GM19035 (cell line): ENCODE results near the gene ARHGAP31.
"Not testable (repeated sequence)": the region's sequence is repeated elsewhere in the genome, so short reads cannot be mapped to it uniquely, and the experiment has no call there.

Source experiments
- ATAC-seq: cut with Tn5 transposase; IDR thresholded peaks from one replicate; pipeline ENCODE4 v1.9.1; 2021; ENCODE audit not compliant: unreplicated experiment

Gene ARHGAP31

GRCh38 chr3:119343719-119344118 lies 49.5 kb downstream of the ARHGAP31 start:
- peak; percentile 65 for ATAC-seq

DNA sequence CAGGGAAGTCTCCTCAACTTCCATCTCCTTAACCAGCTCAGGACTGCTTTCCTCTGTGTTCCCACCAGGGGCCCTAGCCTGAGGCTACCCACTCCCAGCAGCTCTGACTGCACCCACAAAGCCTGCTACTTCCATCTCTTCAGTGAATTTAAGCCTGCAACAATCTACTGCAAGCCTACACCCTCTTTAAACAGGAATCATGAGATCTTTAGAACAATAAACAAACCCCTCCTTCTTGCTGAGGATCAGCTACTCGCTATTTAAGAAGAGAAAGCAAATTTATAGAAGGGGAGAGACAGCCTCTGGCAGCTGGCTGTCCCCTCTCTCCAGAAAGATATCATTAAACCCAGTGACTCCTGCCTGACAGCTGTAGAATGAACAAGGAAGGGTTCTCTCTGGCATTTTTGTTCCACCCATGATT lies 51.9 kb downstream of the ARHGAP31 start:
- no peak for ATAC-seq

DNA sequence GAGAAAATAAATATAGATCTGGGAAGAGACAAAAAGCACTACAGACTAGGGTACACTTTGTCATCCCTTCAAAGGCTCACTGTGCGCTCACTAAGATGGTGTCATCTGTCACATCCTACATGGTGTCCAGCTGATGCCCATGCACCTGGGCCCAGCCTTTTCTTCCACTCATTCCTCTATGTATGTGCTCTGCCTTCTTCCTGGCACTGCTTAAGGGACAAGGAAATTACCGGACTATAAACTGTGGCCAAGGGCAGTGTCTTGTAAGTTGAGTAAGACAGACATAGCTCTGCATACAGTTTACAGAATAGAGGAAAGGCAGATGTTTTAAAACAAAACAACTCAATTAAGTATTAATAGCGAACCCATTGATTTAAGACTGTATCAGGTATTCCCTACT lies 52.9 kb downstream of the ARHGAP31 start:
- no peak for ATAC-seq

GRCh38 chr3:119349354-119350041 lies 55.3 kb downstream of the ARHGAP31 start:
- no peak for ATAC-seq

DNA sequence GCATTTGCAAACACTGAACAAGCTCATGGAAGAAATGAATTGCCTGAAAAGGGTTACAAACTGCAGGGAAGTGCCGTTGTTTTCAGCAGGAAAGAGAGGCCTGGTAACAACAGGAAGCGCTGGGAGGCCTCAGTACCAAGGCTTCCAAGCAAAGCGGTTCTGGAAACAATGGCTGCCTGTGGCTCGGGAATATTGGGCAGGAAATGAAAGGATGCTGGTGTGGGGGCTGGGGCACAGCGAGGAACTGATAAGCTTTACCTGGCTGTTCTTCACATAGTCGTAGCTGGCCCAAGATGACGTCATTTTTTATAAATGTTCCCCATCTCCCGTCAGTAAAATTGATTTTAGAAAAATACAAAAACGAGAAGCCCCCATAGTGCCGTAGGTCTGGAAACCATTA lies 55.9 kb downstream of the ARHGAP31 start:
- no peak for ATAC-seq

DNA sequence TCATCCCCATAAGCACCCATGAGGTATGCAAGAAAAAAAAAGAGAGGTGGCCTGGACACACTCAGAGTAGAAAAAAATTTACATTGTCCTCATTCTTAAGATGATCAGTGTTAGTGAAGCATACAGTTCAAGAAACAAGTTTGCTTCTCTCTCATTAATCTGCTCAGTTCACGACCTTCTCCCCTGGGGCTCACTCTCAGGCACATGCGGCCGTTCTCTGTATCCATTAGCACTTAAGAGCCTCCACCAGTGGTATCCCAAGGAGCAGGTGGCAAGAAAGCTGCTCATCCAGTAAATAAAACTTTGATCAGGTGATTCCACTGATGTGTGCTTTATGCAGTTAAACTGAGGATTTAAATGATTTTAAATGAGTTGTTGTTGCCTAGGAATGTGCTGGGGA lies 57.4 kb downstream of the ARHGAP31 start:
- ATAC-seq, result no peak

DNA sequence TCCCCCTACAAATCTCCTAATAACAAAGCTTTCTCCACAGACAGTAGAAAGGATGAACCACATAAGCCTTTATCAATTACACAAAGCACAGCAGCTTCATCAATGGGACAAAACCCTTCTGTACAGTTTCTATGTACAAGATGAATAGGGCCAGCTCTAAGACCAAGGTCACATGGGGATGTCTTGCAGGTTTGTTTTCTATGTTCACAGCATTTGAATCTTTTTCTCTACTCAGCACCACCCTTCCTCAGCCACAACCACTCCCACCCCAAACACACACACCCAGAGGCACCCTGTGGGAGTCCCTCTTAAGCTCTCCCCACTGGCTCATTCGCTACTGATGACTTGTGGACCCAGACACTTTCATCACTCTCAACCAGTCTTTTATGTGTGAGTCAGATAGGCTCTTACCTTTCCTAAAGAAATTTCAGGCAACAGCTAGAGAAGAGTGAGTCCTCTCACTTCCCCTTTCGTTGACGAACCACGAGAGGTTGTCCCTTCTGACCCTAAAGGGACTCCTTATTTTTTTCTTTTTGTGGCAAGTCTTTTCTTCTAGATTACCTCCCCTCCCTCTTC lies 57.9 kb downstream of the ARHGAP31 start:
- ATAC-seq, result peak; percentile 97

DNA sequence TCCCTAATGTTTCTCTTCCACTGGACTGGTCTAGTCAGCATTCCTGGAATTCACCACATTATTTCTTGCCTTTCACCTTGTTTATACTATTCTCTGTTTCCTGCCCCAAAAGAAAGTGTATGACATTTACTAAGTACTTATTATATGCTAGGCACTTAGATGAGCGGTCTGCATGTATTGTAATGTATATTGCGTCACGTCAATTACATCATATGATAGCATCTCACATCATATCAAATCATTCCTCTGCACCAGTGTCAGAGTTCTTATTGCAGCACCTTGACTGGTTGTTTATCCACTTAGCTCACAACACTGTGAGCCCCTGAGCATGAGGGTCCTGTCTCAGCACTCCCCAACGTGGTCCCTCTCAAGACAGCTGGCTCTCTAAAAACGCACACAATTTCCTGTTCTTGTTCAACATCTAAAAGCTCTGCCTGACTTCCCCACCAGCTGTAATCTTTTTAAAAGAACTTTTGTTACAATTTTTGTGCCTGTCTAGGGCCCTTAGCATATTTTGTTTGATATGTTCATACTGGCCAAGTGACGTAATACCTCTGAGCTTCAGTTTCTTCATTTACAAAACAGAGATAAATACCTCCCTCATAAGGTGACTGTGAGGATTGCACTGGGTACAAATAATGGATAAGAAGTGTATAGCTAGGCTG lies 58.8 kb downstream of the ARHGAP31 start:
- ATAC-seq, result no peak

- not testable (repeated sequence) for ATAC-seq
Observed at GRCh38 chr3:119355608-119356007, 61.4 kb downstream of the ARHGAP31 start.

GRCh38 chr3:119356646-119357045 lies 62.5 kb downstream of the ARHGAP31 start:
- no peak for ATAC-seq

GRCh38 chr3:119357190-119357589 lies 63.0 kb downstream of the ARHGAP31 start:
- no peak for ATAC-seq

DNA sequence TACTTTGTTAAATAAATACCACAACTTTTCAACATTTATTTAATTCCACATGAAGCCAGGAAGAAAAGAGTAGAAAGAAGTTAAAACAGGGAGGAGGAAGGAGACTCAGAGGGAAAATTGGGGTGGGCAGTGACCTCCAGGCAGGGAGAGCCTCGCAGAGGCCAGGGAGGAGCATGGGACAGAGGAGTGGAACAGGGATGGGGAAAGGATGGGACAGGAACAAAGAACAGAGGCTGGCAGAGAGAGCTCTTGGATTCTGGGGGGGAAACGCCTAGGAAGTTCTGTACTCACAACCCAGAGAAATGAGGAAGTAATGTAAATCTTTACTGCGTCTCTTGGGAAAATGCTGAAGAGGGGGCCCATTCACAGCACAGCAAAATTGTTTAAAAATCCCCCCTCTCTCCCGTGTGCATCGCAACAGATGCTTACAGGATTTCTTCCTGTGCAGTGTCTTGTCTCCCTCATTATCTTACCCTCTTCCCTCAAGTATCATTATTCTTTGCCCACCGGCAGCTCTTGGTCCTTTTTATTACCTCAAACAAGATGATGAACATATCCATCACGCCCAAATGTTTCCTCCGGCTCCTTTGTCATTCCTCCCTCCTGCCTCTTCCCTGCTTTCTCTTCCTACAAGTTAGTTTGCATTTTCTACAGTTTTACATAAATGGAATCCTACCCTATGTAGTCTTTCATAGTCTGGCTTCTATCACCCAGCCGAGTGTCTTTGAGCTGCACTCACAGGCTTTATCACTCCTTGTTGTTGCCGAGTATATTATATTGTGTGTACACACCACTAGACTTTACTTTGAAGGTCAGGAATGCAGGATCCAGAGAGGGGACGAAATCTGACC lies 65.5 kb downstream of the ARHGAP31 start:
- no peak for ATAC-seq

DNA sequence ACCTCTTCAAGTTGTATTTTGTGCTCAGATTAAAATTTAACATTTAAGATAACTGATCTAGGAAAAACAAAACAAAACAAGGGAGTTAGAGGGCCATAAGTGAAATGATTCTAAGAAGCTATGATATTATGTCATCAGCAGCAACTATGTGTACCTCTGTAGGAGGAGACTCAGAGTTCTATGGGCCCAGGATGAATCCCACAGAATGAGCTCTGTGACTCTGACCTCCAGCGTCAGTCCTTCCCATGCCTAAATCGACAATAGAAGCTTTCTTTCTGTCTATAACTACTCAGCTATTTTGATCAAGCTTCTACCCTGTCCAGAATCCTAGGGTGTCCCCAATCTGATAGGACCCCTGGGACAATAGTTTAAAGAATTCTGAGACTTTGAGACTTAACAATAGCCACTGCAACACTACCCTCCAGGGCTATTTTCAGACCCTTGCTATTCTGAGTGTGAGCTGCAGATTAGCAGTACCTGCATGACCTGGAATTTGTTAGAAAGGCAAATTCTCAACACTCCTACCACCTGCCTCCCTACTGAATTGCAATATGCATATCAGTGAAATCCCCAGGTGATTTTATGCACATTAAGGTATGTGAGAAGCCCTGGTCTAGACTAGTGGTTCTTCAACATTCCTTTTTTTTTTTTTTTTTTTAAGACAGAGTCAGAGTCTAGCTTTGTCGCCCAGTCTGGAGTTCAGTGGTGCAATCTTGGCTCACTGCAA lies 66.7 kb downstream of the ARHGAP31 start:
- no peak for ATAC-seq

GRCh38 chr3:119362010-119362409 lies 67.8 kb downstream of the ARHGAP31 start:
- ATAC-seq, result no peak

DNA sequence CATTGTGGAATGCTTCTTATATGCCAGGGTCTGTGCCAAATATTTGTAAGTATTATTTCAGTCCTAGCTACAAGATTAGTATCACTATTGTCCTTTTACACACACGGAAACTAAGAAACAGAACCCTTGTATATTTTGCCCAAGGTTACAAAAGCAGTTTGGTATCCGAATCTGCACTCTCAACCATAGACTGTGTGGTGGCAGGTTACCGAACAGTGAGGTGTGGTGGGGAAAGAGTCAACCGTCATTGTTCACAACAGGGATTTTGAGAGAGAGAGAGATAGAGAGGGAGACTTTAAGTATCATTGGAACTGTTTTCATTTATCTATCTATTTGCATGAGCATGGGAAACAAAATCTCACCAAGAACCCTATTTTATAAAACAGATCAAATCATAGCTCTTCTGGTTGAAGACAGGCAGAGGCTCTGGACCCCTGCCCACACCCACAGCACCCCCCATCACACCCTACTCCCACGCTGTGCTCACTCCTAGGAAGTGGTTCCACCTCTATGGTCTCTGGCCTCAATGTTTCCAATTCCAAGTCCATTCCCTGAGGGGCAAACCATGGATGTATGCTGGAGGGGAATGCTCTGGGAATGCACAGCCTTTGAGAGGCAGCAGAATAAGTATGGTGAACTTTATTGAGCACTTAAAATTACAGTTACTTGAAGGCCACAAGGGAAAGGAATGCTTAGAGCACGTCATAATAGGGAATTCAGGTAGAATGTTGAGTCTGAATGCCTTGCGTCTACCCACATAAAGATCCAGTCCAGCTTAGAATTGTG lies 69.0 kb downstream of the ARHGAP31 start:
- no peak for ATAC-seq

GRCh38 chr3:119364401-119364800 lies 70.2 kb downstream of the ARHGAP31 start:
- no peak for ATAC-seq

GRCh38 chr3:119365418-119365817 lies 71.2 kb downstream of the ARHGAP31 start:
- ATAC-seq, result no peak

DNA sequence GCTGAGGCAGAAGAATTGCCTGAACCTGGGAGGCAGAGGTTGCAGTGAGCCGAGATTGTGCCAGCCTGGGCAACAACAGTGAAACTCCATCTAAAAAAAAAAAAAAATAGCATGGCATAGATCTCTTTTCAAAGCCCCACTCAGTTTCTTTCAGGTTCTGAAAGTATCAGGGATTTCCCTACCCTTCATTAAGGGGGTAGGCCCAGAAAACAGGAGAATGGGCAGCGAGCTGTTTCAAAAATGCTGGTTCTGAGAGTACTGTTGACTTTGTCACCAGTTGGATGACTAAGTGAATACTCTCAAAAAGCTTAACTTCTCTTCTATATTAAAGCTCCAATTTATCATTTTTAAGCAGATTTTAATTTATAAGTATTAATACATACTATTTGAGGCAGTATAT lies 72.8 kb downstream of the ARHGAP31 start:
- no peak for ATAC-seq

- no peak for ATAC-seq
Observed at GRCh38 chr3:119368298-119368697, 74.1 kb downstream of the ARHGAP31 start.

GRCh38 chr3:119371786-119372185 lies 77.6 kb downstream of the ARHGAP31 start:
- not testable (repeated sequence) for ATAC-seq
